ENCODE data around the gene EME2.

EME2 gene

DNA sequence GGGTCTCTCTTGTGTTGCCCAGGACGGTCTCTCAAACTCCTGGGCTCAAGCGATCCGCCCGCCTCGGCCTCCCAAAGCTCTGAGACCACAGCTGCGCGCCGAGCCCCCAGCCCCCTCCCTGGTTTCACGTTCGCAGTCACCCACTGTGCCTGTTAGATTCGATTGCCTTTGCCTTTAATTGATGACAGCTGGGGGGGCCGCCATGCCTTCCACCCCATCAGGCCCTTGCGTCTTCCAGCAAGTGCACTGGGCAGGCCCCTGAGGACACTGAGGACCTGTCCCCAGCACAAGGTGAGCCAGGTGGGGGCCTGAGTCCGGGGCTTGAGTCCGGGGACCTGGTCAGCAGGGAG is 17.6 kb downstream of the EME2 start:
- Histone ChIP-seq H3K27ac (ENCODE audit: low read length) (no peak overlapping the region), H3K79me2 (ENCODE audit: insufficient read depth, low read length) (peaks cover 30% of the 10 kb centered on the region), H2AFZ (ENCODE audit: low read depth, low read length) (no peak overlapping the region), H4K20me1 (ENCODE audit: insufficient read depth, low read length) (peaks cover 62% of the 10 kb centered on the region), H3K27me3 (ENCODE audit: insufficient read depth, low read length, poor library complexity) (no peaks in the 10 kb centered on the region), H3K9me3 (ENCODE audit: insufficient read depth, low read length, severe bottlenecking) (no peaks in the 10 kb centered on the region), H3K4me1 (ENCODE audit: insufficient read depth, low read length) (peaks cover 9% of the 10 kb centered on the region), H3K36me3 (ENCODE audit: insufficient read depth, low read length) (peaks cover 60% of the 10 kb centered on the region), H3K4me3 (ENCODE audit: low read depth in 1 of 2, low read length in 2 of 2) (no peak overlapping the region), H3K9ac (ENCODE audit: low read depth, low read length) (no peak overlapping the region), H3K4me2 (ENCODE audit: insufficient read depth, low read length) (no peak overlapping the region)
- ATAC-seq (ENCODE audit: insufficient read depth, low read depth) (no peak), DNase-seq (no peak)
- TF ChIP-seq, protein P1, sequence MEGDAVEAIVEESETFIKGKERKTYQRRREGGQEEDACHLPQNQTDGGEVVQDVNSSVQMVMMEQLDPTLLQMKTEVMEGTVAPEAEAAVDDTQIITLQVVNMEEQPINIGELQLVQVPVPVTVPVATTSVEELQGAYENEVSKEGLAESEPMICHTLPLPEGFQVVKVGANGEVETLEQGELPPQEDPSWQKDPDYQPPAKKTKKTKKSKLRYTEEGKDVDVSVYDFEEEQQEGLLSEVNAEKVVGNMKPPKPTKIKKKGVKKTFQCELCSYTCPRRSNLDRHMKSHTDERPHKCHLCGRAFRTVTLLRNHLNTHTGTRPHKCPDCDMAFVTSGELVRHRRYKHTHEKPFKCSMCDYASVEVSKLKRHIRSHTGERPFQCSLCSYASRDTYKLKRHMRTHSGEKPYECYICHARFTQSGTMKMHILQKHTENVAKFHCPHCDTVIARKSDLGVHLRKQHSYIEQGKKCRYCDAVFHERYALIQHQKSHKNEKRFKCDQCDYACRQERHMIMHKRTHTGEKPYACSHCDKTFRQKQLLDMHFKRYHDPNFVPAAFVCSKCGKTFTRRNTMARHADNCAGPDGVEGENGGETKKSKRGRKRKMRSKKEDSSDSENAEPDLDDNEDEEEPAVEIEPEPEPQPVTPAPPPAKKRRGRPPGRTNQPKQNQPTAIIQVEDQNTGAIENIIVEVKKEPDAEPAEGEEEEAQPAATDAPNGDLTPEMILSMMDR (IDR thresholded peaks at IDR 0.05; ENCODE audit: borderline replicate concordance, extremely low read depth, low read length, poor library complexity, severe bottlenecking) = no peak
- TF ChIP-seq EZH2 (IDR thresholded peaks at IDR 0.05; ENCODE audit: borderline replicate concordance, low read depth, low read length, severe bottlenecking) = no peak

- no peaks in the 10 kb centered on the region for H3K9me3 ChIP-seq (ENCODE audit: insufficient read depth, low read length, severe bottlenecking)
- peaks cover 4% of the 10 kb centered on the region for H3K4me1 ChIP-seq (ENCODE audit: insufficient read depth, low read length)
- ATAC-seq (ENCODE audit: insufficient read depth, low read depth) (no peak), DNase-seq (no peak)
- H3K27ac ChIP-seq (ENCODE audit: low read length) = no peak overlapping the region
- H3K36me3 ChIP-seq (ENCODE audit: insufficient read depth, low read length) = peaks cover 55% of the 10 kb centered on the region
- no peak overlapping the region for H3K9ac ChIP-seq (ENCODE audit: low read depth, low read length)
- no peak overlapping the region for H3K4me3 ChIP-seq (ENCODE audit: low read depth in 1 of 2, low read length in 2 of 2)
- H3K79me2 ChIP-seq (ENCODE audit: insufficient read depth, low read length) = peaks cover 25% of the 10 kb centered on the region
- TF ChIP-seq, protein P1 (IDR thresholded peaks at IDR 0.05; ENCODE audit: borderline replicate concordance, extremely low read depth, low read length, poor library complexity, severe bottlenecking) = no peak
- TF ChIP-seq EZH2 (IDR thresholded peaks at IDR 0.05; ENCODE audit: borderline replicate concordance, low read depth, low read length, severe bottlenecking) = no peak
- H2AFZ ChIP-seq (ENCODE audit: low read depth, low read length) = no peak overlapping the region
- H4K20me1 ChIP-seq (ENCODE audit: insufficient read depth, low read length) = peaks cover 57% of the 10 kb centered on the region
- no peaks in the 10 kb centered on the region for H3K27me3 ChIP-seq (ENCODE audit: insufficient read depth, low read length, poor library complexity)
- no peak overlapping the region for H3K4me2 ChIP-seq (ENCODE audit: insufficient read depth, low read length)
These were observed 18.1 kb downstream of the EME2 start for GRCh38 chr16:1790611-1791255.

GRCh38 chr16:1791256-1791942 is 18.8 kb downstream of the EME2 start:
- H3K9ac ChIP-seq (ENCODE audit: low read depth, low read length) = no peak overlapping the region
- TF ChIP-seq EZH2 (IDR thresholded peaks at IDR 0.05; ENCODE audit: borderline replicate concordance, low read depth, low read length, severe bottlenecking) = no peak
- TF ChIP-seq, protein P1 (IDR thresholded peaks at IDR 0.05; ENCODE audit: borderline replicate concordance, extremely low read depth, low read length, poor library complexity, severe bottlenecking) = no peak
- no peak overlapping the region for H3K4me2 ChIP-seq (ENCODE audit: insufficient read depth, low read length)
- ATAC-seq (ENCODE audit: insufficient read depth, low read depth) (no peak), DNase-seq (no peak)
- no peak overlapping the region for H2AFZ ChIP-seq (ENCODE audit: low read depth, low read length)
- H3K27me3 ChIP-seq (ENCODE audit: insufficient read depth, low read length, poor library complexity) = no peaks in the 10 kb centered on the region
- H3K36me3 ChIP-seq (ENCODE audit: insufficient read depth, low read length) = peaks cover 49% of the 10 kb centered on the region
- peaks cover 2% of the 10 kb centered on the region; the same call in 1 of the 2 replicates for H3K4me1 ChIP-seq (ENCODE audit: insufficient read depth, low read length)
- peaks cover 50% of the 10 kb centered on the region for H4K20me1 ChIP-seq (ENCODE audit: insufficient read depth, low read length)
- peaks cover 18% of the 10 kb centered on the region for H3K79me2 ChIP-seq (ENCODE audit: insufficient read depth, low read length)
- H3K27ac ChIP-seq (ENCODE audit: low read length) = no peak overlapping the region
- H3K4me3 ChIP-seq (ENCODE audit: low read depth in 1 of 2, low read length in 2 of 2) = no peak overlapping the region
- H3K9me3 ChIP-seq (ENCODE audit: insufficient read depth, low read length, severe bottlenecking) = no peaks in the 10 kb centered on the region
